Embryonic facial prominence (tissue), 1 donor: ENCODE results near the gene LGI1.
A peak's percentile ranks its signal among the peaks of the same experiment; 100 is the strongest.
"Not testable (repeated sequence)": the region's sequence is repeated elsewhere in the genome, so short reads cannot be mapped to it uniquely, and the experiment has no call there.

ENCODE experiments used
- DNase-seq: peaks from one replicate; pipeline ENCODE4 v3.0.0-alpha.2; 2016; ENCODE audit errors: extremely low spot score

The LGI1 gene

GRCh38 chr10:93807371-93807770, 49.6 kb downstream of the LGI1 start:
- DNase-seq = no peak

- no peak for DNase-seq
Observed at GRCh38 chr10:93812659-93813338, 55.1 kb downstream of the LGI1 start.

- DNase-seq = no peak
Observed at GRCh38 chr10:93813507-93814465, 56.0 kb downstream of the LGI1 start.

- peak; percentile 23 for DNase-seq
Observed at GRCh38 chr10:93815304-93816096, 57.8 kb downstream of the LGI1 start.

GRCh38 chr10:93816123-93816747, 58.5 kb downstream of the LGI1 start:
- DNase-seq = peak; percentile 42

GRCh38 chr10:93818086-93818485, 60.4 kb downstream of the LGI1 start:
- no peak for DNase-seq

GRCh38 chr10:93819520-93819919, 61.8 kb downstream of the LGI1 start:
- DNase-seq = no peak

GRCh38 chr10:93820434-93820833, 62.7 kb downstream of the LGI1 start:
- no peak for DNase-seq

- DNase-seq = no peak
Observed at GRCh38 chr10:93821051-93821772, 63.5 kb downstream of the LGI1 start.

- no peak for DNase-seq
Observed at GRCh38 chr10:93826355-93826754, 68.6 kb downstream of the LGI1 start.

- DNase-seq = no peak
Observed at GRCh38 chr10:93827056-93827804, 69.5 kb downstream of the LGI1 start.

- DNase-seq = not testable (repeated sequence)
Observed at GRCh38 chr10:93831065-93831464, 73.3 kb downstream of the LGI1 start.

- no peak for DNase-seq
Observed at GRCh38 chr10:93835770-93836169, 78.0 kb downstream of the LGI1 start.

- DNase-seq = no peak
Observed at GRCh38 chr10:93837822-93838221, 80.1 kb downstream of the LGI1 start.

GRCh38 chr10:93838278-93838677, 80.5 kb downstream of the LGI1 start:
- no peak for DNase-seq

- no peak for DNase-seq
Observed at GRCh38 chr10:93841961-93842360, 84.2 kb downstream of the LGI1 start.

GRCh38 chr10:93844979-93845626, 87.4 kb downstream of the LGI1 start:
- DNase-seq = no peak
